Brain pericyte (primary cell): Measurements from ENCODE around the gene MAN1A1.
"Not testable (repeated sequence)": the region's sequence is repeated elsewhere in the genome, so short reads cannot be mapped to it uniquely, and the experiment has no call there.

Source experiments
- DNase-seq: peaks from one replicate; pipeline ENCODE4 v3.0.0-alpha.2; 2012; ENCODE audit warnings: low read depth, low spot score

The MAN1A1 gene

GRCh38 chr6:119306396-119306968 lies 43.1 kb downstream of the MAN1A1 start:
- DNase-seq = no peak

GRCh38 chr6:119303164-119303887 lies 46.2 kb downstream of the MAN1A1 start:
- no peak for DNase-seq

DNA sequence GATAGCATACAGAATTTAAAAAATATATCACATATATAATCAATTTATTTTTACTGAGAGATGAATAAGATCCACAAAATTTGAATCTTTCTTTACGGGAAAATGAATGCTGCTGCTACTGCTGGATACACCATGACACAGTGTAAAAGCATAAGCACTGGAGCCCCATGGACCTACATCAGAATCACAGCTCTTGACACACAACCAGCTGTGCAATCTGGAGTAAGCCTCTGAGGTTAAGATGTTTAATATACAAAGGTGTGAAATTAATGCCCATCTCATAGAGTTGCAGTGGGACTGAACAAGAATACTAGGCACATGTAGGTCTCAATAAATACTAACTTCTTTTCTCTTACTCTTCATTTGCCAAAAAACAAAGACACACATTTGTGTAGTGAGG lies 48.1 kb downstream of the MAN1A1 start:
- DNase-seq = no peak

- no peak for DNase-seq
Observed at GRCh38 chr6:119299694-119300093, 49.9 kb downstream of the MAN1A1 start.

DNA sequence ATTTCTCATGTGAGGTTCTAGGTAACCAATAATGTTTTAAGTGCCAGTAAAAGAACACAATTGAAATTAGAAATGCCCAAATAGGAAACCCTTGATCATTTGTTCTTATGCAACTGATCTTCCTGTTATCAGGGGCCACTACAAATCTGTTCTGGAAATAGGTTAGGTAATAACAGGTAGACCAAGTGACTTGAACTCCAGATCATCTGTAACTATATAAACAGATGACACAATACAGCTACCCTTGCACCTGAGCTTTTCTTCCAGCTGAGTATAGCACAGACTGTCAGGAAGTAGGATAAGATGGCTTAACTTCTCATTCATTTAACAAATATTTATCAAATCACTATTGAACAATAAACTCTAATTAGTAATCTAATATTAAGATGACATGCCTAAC lies 52.5 kb downstream of the MAN1A1 start:
- no peak for DNase-seq

- no peak for DNase-seq
Observed at GRCh38 chr6:119296036-119297035, 53.2 kb downstream of the MAN1A1 start.

DNA sequence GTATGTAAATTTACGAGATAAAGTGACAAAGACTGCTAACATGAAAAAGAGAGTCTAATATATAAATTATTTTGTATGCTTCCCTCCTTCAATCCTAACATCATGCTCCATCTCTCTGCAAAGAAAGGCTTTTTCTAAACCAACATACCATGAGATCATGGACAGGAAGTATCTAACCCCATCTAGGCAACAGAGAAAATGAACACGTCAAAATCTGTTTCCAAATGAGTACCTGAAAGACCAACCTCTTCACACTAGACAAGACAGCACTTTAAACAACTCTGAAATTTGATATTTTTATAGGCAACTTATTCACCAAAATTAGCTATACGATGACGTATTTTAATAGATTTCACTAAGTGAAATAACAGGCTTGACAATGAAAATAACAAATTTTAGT lies 54.6 kb downstream of the MAN1A1 start:
- no peak for DNase-seq

- DNase-seq = not testable (repeated sequence)
Observed at GRCh38 chr6:119291060-119291459, 58.5 kb downstream of the MAN1A1 start.

- DNase-seq = no peak
Observed at GRCh38 chr6:119290306-119290705, 59.3 kb downstream of the MAN1A1 start.

DNA sequence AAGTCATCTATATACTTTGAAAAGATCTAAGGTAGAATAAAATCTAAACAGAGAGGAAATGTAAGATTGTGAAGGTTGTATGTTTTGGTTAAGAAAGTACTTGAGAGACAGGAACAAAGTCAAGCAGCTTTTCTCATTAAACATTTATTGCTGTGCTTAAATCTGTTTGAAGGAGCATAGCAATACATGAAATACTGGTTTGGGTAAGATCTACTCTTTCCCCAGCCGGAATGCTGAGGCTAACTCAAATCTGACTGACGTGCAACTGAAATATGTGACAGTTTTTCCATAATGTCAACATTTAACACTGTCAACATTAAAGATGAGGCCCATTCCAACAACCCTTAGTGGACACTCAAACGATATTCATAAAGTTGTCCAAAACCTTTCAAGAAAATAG lies 59.9 kb downstream of the MAN1A1 start:
- DNase-seq = no peak

DNA sequence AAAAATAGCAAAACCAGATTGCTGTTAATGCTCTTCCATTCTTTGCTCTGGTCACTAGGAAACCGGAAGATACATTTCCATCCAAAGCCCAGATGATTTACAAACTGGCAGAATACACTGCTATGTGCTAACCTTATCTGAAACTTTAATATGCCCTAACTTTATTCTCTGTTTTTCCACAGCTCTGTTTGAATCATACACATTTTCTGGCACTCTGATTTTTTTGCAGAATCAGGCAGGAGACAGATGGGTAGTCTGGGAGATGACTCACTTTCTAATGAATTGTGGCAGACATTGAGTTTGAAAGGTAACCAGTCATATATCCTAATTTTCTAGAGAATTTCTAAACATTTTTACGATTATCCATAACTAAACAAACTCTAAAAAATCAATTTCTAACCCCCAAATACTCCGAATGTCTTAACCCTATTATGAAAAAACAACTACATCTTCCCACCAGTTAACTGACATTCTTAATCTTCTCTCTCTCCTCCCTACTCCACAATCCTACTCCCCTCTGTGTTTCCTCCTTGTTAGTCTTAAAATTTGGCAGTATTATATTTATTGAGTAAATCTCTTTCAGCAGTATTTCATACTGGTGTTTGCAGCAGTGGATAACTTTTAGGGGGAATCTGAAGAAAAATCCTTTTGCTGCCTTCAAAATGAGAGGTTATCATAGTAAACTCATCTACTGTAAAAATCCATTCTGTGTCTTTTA lies 63.5 kb downstream of the MAN1A1 start:
- DNase-seq = no peak

DNA sequence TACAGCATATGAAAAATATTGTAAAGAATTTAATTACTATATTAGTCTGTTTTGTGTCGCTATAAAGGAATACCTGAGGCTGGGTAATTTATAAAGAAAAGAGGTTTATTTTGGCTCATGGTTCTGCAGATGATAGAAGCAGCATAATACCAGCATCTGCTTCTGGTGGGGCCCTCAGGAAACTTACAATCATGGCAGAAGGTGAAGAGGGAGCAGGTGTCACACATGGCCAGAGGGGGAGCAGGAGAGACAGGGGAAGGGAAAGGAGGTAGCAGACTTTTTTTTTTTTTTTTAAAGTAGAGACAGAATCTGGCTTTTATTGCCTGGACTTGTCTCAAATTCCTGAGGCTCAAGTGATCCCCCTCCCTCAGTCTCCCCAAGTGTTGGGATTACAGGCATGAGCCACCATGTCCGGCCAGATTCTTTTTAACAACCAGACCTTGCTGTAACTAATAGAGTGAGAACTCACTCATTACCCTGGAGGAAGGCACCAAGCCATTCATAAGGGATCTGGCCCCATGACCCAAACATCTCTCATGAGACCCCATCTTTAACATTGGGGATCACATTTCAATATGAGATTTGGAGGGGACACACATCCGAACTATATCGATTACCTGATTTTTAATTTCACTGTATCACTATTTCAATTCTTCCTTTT lies 64.6 kb downstream of the MAN1A1 start:
- DNase-seq = no peak

- no peak for DNase-seq
Observed at GRCh38 chr6:119283979-119284545, 65.5 kb downstream of the MAN1A1 start.

DNA sequence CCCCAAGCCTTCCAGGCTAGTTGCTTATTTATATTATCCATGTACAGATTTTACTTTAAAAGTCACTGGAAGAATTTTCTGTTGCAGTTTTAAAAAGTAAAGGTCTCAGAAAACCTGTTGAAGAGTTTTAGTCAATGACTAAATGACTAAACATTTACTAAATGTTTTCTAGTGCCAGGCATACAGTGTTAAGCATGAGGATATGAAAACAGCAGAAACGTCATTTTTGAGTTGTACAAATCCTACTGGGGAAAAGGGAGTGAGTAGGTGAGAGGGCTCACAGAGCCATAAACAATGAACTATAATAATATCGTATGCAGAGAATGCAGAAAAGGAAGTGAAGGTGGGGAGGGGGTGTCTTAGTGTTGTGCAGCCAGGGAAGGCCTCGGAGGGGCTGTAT lies 66.3 kb downstream of the MAN1A1 start:
- DNase-seq = no peak

DNA sequence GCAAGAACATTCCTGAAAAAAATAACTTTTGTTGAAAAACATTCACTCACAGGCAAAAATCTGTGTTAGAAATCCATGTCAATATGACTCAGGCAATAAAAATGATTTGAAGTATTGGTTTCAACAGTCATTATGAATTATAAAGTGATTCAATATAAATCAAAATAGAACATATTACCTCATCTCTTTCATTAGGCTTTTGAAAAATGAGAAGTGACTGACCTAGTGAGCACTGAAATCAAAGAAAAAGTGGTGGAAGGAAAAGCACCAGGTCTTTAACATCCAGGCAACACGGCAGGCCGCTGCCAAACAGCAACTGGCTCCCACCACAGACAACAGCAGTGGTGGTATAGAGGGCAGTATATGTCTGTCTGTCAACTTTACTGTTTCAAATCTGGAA lies 68.9 kb downstream of the MAN1A1 start:
- DNase-seq = no peak

GRCh38 chr6:119280080-119280479 lies 69.5 kb downstream of the MAN1A1 start:
- DNase-seq = no peak

- no peak for DNase-seq
Observed at GRCh38 chr6:119278625-119279024, 70.9 kb downstream of the MAN1A1 start.

DNA sequence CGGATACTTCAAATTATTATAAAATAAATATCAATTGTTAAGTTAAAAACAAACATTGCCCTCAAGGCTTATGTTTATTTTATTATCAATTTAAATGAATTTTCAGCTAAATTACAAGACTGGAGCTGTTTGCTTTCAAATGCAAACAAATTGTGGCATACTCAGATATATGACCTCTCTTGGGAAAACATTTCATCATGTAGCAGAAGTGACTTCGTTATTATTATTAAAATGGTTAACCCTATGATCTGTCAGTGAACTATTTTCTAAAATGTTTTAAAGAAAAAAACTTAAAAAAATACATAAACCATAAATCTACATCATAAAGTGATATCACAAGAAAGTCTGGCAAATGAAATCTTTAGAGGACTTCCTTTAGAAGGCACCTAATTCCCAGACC lies 72.5 kb downstream of the MAN1A1 start:
- DNase-seq = no peak

- no peak for DNase-seq
Observed at GRCh38 chr6:119276211-119276610, 73.3 kb downstream of the MAN1A1 start.

DNA sequence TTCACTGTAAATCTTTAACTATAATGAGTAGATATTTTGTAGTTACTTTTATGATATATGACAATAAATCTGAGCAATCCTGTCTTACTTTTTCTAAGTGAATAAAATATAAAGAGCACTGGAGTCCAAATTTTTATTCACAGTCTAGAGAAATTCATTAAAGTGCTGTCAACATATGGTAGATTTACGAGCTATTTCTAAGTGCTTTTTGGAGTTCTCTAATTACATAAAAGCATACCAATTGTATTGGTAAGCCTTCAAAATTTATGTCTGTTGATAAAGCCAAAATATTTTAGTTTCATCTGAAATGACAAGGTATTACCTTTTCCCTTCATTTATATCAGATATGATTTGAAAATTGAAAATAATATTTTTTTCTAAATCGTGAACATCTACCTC lies 75.4 kb downstream of the MAN1A1 start:
- DNase-seq = no peak
